Liver (tissue), 3 donors: ENCODE data around the gene ACOT11.

ENCODE experiments used
- ATF3 ChIP-seq: IDR thresholded peaks from 2 replicates; pipeline ENCODE4 v1.6.1; 2016; ENCODE audit warnings: antibody characterized with exemption
- CTCF ChIP-seq: fragments of 150-350 bp; IDR thresholded peaks from 2 replicates; pipeline ENCODE4 v1.5.1; 2017; ENCODE audit warnings: improper control_type of control experiment, low read depth, low read length; ENCODE audit not compliant: missing input control
- EGR1 ChIP-seq, 2 donors: IDR thresholded peaks; 2 replicates each; pipeline ENCODE4 v1.6.1; 2016 to 2018; ENCODE audit warnings: antibody characterized with exemption in 2 of 2, low read depth in 2 of 2
- HNF4G ChIP-seq: IDR thresholded peaks from 2 replicates; pipeline ENCODE4 v1.6.1; 2016; ENCODE audit warnings: antibody characterized with exemption
- MAX ChIP-seq: IDR thresholded peaks from 2 replicates; pipeline ENCODE4 v1.6.1; 2016; ENCODE audit warnings: antibody characterized with exemption
- SP1 ChIP-seq: IDR thresholded peaks from 2 replicates; pipeline ENCODE4 v1.6.1; 2018; ENCODE audit warnings: antibody characterized with exemption, mild to moderate bottlenecking
- donor health status: healthy.
- donor health status: healthy.

GRCh38 chr1:54607821-54608565 lies 60.0 kb downstream of the ACOT11 start:
- TF ChIP-seq CTCF = no peak
- no peak for TF ChIP-seq SP1
- no peak for TF ChIP-seq HNF4G
- no peak for TF ChIP-seq EGR1 (IDR thresholded peaks at IDR 0.05; ENCODE audit: low read depth in 2 of 2)
- TF ChIP-seq MAX = no peak
- no peak for TF ChIP-seq ATF3
